ENCODE data around the gene KIRREL3.

KIRREL3 gene

GRCh38 chr11:126707498-126707897 is 293.1 kb downstream of the KIRREL3 start:
- Histone ChIP-seq H3F3A (ENCODE audit: insufficient read depth) (no peaks in the 10 kb centered on the region), H3K27ac (ENCODE audit: low read depth, low read length) (no peak overlapping the region), H3K9me3 (ENCODE audit: insufficient read depth, low read length) (no peaks in the 10 kb centered on the region)

GRCh38 chr11:126704096-126704495 is 296.5 kb downstream of the KIRREL3 start:
- Histone ChIP-seq H3K27me3 (ENCODE audit: low read length) (no peaks in the 10 kb centered on the region), H3K9me3 (ENCODE audit: insufficient read depth, low read length) (no peaks in the 10 kb centered on the region), H3K79me2 (ENCODE audit: insufficient read depth, low read length) (no peaks in the 10 kb centered on the region), H3K9me2 (replicated peaks; ENCODE audit: insufficient read depth, low read length) (no peaks in the 10 kb centered on the region), H3K27ac (ENCODE audit: low read depth, low read length) (no peak overlapping the region), H3K9ac (ENCODE audit: low read length) (no peak overlapping the region), H2AFZ (ENCODE audit: low read depth, low read length, severe bottlenecking) (no peak overlapping the region), H3F3A (ENCODE audit: insufficient read depth) (no peaks in the 10 kb centered on the region), H4K20me1 (ENCODE audit: low read depth, low read length) (no peaks in the 10 kb centered on the region), H3K4me2 (ENCODE audit: low read depth, low read length, poor library complexity, severe bottlenecking) (no peak overlapping the region), H3K4me3 (ENCODE audit: insufficient read depth, low read length, poor library complexity, severe bottlenecking) (no peak overlapping the region), H3K36me3 (ENCODE audit: low read length) (no peaks in the 10 kb centered on the region)
- TF ChIP-seq EZH2phosphoT487 (conservative IDR thresholded peaks at IDR 0.05; ENCODE audit: low read length): no peak
- no peak for TF ChIP-seq CTCF (IDR thresholded peaks at IDR 0.05; ENCODE audit: insufficient read depth, low read length, poor library complexity, severe bottlenecking)

More at GRCh38 chr11:126707498-126707897, 293.1 kb downstream of the KIRREL3 start:
- Histone ChIP-seq H3K4me3 (ENCODE audit: insufficient read depth, low read length, poor library complexity, severe bottlenecking) (no peak overlapping the region), H3K9me2 (replicated peaks; ENCODE audit: insufficient read depth, low read length) (no peaks in the 10 kb centered on the region), H3K36me3 (ENCODE audit: low read length) (no peaks in the 10 kb centered on the region), H3K4me2 (ENCODE audit: low read depth, low read length, poor library complexity, severe bottlenecking) (no peak overlapping the region), H2AFZ (ENCODE audit: low read depth, low read length, severe bottlenecking) (no peak overlapping the region), H3K27me3 (ENCODE audit: low read length) (no peaks in the 10 kb centered on the region), H3K9ac (ENCODE audit: low read length) (no peak overlapping the region), H4K20me1 (ENCODE audit: low read depth, low read length) (no peaks in the 10 kb centered on the region), H3K79me2 (ENCODE audit: insufficient read depth, low read length) (no peaks in the 10 kb centered on the region)
- no peak for TF ChIP-seq CTCF (IDR thresholded peaks at IDR 0.05; ENCODE audit: insufficient read depth, low read length, poor library complexity, severe bottlenecking)
- no peak for TF ChIP-seq EZH2phosphoT487 (conservative IDR thresholded peaks at IDR 0.05; ENCODE audit: low read length)

GRCh38 chr11:126703662-126704061 is 296.9 kb downstream of the KIRREL3 start:
- Histone ChIP-seq H3K27me3 (ENCODE audit: low read length) (no peaks in the 10 kb centered on the region), H3K4me2 (ENCODE audit: low read depth, low read length, poor library complexity, severe bottlenecking) (no peak overlapping the region), H3K79me2 (ENCODE audit: insufficient read depth, low read length) (no peaks in the 10 kb centered on the region), H3K36me3 (ENCODE audit: low read length) (no peaks in the 10 kb centered on the region), H3K9me3 (ENCODE audit: insufficient read depth, low read length) (no peaks in the 10 kb centered on the region), H2AFZ (ENCODE audit: low read depth, low read length, severe bottlenecking) (no peak overlapping the region), H3K9me2 (replicated peaks; ENCODE audit: insufficient read depth, low read length) (no peaks in the 10 kb centered on the region), H4K20me1 (ENCODE audit: low read depth, low read length) (no peaks in the 10 kb centered on the region), H3K4me3 (ENCODE audit: insufficient read depth, low read length, poor library complexity, severe bottlenecking) (no peak overlapping the region), H3F3A (ENCODE audit: insufficient read depth) (no peaks in the 10 kb centered on the region), H3K27ac (ENCODE audit: low read depth, low read length) (no peak overlapping the region), H3K9ac (ENCODE audit: low read length) (no peak overlapping the region)
- TF ChIP-seq CTCF (IDR thresholded peaks at IDR 0.05; ENCODE audit: insufficient read depth, low read length, poor library complexity, severe bottlenecking) (no peak), EZH2phosphoT487 (conservative IDR thresholded peaks at IDR 0.05; ENCODE audit: low read length) (no peak)

All from SU-DHL-6 (cell line).